Stimulated activated CD8-positive, alpha-beta memory T cell treated with anti-CD3 and anti-CD28 coated beads, Interleukin-4, amount 100 ng/mL, for 24 hours (primary cell): ENCODE data around the gene CD1B.
"Not testable (repeated sequence)": the region's sequence is repeated elsewhere in the genome, so short reads cannot be mapped to it uniquely, and the experiment has no call there.

ENCODE experiments used
- DNase-seq: peaks from one replicate; pipeline ENCODE4 v3.0.0-alpha.2; 2020; ENCODE audit warnings: low read depth

Gene CD1B

DNA sequence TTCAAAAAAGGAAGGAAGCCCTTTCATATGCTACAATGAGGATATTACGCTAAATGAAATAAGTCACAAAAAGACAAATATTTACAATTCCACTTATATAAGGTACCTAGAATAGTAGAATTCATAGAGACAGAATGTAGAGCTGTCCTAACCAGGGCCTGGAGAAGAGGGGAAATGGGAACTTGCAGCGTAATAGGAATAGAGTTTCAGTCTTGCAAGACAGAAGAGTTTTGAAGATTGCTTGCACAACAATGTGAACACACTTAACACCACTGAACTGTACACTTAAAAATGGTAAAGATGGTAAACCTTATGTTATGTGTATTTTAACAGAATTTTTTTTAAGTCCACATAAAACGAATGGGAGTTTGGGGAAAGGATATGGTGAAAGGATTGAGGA, 2.9 kb downstream of the CD1B start:
- DNase-seq: no peak

DNA sequence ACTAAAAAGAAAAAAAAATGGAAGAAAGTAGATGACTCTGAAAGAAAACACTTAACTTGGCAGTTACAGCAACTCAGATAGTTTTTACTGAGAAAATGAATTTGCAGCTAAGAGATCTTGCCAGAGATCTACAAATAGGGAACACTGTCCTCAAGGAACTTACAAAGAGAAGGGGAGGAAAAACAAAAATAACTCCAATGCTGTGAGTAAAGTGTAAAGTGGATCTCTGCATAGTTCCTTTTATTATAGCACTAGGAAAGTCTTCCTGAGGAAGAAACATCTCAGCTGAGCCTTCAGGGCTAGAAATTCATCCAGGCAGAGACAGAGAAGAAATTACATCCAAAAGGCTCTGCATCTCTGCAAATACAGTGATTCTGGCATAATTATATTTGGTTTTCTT, 3.9 kb downstream of the CD1B start:
- no peak for DNase-seq

DNA sequence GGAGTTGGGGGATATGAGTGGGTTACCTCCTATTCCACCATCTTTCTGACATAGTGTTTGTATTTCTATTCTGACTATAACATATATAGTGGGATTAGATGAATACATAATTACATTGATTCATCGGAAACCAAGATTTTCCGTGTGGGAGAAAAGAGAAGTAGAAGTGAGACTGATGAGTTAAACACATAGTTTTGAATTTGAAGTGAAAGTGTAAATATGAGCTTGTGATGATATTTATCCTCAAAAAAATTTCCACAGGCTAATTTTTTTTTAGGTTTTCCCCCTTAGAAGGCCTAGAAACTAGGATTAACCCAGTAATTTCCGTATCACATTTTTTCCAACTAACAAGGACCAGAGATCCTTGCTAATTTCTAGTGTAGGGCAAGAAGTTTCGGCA, 6.9 kb downstream of the CD1B start:
- no peak for DNase-seq

DNA sequence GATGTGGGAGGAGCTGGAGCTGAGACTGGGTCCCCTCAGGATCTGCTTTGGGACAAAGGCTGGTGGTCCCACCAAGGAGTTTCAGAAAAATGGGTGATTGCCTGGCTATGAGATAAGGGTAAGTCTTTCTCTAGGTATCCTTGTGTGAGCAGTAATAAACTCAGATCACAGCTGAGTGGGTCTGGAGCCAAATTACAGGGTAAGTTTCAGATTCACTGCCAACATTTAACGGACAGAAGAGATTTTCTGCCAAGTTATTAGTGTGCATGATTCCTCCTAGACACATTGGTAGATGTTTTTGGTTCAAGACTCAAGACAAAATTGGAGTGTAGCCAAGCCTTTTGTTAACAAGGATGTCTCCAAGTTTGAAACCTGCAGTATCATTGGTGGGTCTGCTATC, 7.5 kb downstream of the CD1B start:
- DNase-seq: no peak

- DNase-seq: no peak
Measured at GRCh38 chr1:158311066-158311465, 20.3 kb downstream of the CD1B start.

- no peak for DNase-seq
Measured at GRCh38 chr1:158310623-158311022, 20.7 kb downstream of the CD1B start.

DNA sequence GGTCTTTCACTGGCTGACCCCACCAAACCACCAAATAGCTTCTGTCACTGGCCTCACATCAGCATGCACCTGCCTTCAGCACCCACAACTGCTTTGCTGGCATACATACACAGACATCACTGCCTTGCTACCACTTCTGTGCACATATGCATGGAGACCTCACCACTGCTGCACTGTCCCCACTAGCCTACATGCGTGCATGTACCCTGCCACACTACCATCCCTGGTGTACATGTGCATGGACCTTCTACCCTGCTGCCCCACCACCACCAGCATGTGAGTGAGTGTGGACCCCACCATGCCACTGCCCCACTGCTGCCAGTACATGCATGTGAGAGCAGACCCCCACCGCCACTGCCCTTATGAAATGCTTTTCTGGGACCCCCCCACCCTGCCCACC, 35.5 kb downstream of the CD1B start:
- DNase-seq: no peak

DNA sequence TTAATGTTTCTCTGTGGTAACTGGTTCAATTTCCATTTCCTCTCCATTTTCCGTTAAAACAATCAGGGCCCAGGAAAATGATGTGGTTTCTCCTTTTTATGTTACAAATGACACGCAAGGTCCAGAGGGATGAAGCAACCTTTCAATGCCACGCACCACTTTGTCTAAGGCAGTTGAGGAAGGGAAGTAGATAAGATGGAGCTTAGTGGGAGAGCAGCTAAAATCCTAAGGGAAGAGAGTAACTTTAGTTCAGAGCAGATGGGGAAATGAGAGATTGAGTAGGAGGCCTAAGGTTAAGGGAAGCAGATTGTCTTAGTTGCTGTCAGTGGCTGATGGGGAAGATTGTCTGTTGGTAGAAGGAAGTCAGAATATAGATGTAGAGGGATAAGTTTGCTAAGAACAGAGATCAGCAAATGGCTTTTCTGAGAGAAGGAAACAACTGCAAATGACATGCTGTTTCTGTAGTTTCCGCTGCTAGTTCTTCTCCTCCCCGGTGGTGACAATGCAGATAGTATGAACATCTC, 40.9 kb downstream of the CD1B start:
- no peak for DNase-seq

GRCh38 chr1:158289811-158290210, 41.5 kb downstream of the CD1B start, which contains the start of gene CD1C:
TSS of gene CD1C (plus strand) at chr1:158289923. CDS start at chr1:158290065, 142 bp downstream.
- no peak for DNase-seq

GRCh38 chr1:158286941-158287346, 44.4 kb downstream of the CD1B start:
- no peak for DNase-seq

GRCh38 chr1:158286487-158286886, 44.8 kb downstream of the CD1B start:
- no peak for DNase-seq

- peak; percentile 8 for DNase-seq
Measured at GRCh38 chr1:158285756-158286241, 45.5 kb downstream of the CD1B start.

DNA sequence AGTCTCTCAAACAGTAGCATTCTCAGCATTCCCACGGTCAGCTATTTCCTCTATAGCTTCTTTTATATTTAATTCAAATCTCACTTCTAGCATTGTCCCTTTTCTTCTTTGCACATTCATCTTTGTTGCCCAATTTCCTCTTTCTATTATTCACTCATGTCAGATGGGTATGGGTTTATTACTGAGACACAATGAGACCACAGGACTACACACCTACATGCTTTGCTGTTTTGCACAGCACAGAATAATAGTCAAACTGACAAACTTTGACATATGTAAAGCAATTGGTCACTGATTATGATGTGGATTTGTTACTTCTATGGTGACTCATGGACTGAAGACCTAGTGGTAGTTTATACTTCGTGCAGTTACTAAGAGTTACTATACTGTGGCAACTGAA, 47.4 kb downstream of the CD1B start:
- DNase-seq: no peak

GRCh38 chr1:158282421-158282820, 48.9 kb downstream of the CD1B start:
- DNase-seq: not testable (repeated sequence)
